Raji (cell line): ENCODE measurements around the gene UHRF2.

Source experiments
- POLR2A ChIP-seq: IDR thresholded peaks from 2 replicates; pipeline ENCODE4 v1.6.1; 2011; ENCODE audit warnings: low read depth, low read length, control low read depth; ENCODE audit not compliant: insufficient read depth

UHRF2 gene

GRCh38 chr9:6414247-6414641, 1.2 kb downstream of the UHRF2 start:
- TF ChIP-seq POLR2A, result no peak

- no peak for TF ChIP-seq POLR2A
Measured at GRCh38 chr9:6415266-6415665, 2.3 kb downstream of the UHRF2 start.

GRCh38 chr9:6417186-6417585, 4.2 kb downstream of the UHRF2 start:
- TF ChIP-seq POLR2A, result no peak

- TF ChIP-seq POLR2A, result no peak
Measured at GRCh38 chr9:6418764-6419163, 5.8 kb downstream of the UHRF2 start.

DNA sequence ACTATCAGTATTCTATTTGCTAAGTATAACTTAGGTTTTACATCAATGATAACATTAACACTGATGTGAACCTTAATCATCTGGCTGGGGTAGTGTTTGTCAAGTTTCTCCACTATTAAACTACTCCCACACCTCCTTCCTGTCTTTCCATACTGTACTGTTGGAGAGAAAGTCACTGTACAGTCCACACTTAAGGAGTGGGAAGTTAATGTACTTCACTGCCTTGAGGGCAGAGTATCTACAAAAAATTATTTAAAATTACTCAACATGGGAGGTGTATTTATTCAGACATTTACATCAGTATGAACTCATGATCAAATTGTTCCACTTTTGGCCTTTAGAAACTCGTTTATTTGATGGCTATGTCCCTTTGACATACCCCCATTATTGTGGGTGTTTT, 11.9 kb downstream of the UHRF2 start:
- no peak for TF ChIP-seq POLR2A

DNA sequence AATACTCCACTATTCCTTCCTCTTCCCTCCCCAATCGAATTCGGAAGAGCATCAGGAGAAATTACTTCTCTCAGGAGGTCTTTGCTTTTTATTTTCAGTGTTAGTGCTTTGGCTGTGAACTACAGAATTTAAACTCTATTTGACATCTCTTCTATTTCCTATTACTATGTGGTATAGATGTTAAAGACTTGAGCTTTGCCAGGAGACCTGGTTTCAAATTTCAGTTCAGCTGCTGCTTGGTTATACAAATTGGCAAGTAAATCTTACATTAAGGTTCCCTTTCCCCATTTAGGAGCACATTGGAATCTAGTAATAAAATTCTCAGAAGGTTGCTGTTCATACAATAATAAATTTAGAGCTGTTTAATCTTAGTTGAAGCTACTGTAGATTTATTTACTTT, 13.1 kb downstream of the UHRF2 start:
- TF ChIP-seq POLR2A, result no peak

GRCh38 chr9:6428940-6429889, 16.2 kb downstream of the UHRF2 start:
- TF ChIP-seq POLR2A, result no peak

GRCh38 chr9:6431038-6431437, 18.0 kb downstream of the UHRF2 start:
- TF ChIP-seq POLR2A, result no peak

DNA sequence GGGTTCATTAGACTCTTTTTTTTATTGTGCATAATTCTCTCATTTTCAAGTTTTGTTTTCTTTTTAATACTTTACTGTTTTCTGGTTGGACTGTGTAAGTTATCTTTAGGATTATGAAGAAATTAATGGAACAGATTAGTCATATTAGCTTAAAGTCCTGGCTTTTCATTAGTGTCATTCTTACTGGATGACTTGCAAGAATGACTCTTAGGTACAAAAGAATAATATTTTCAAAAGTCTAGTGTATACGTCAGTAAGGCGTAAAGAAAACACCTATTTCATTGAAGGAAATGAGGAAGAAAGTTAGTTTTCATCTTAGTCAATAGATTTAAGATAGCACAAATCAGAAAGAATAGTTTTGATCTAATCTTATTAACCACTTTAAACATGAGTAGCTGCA, 20.4 kb downstream of the UHRF2 start:
- no peak for TF ChIP-seq POLR2A

GRCh38 chr9:6439051-6439703, 26.2 kb downstream of the UHRF2 start:
- TF ChIP-seq POLR2A, result no peak

DNA sequence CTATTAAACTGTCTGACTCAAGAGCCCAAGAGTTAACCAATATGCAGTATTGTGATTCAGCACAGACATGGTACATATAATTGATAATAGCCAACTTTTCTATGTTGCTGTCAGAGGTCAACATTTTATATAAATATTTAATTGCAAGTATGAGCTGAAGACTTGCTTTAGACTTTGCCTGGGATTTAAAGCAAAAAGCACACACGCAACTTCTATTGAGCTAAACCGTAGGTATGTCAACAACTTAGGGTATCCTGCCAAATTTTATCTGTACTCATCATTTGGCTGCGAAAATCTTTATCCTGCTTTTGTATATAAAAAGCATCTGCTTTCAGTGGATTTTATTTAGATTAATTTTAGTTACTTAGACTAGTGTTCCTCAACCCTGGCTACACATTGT, 27.4 kb downstream of the UHRF2 start:
- TF ChIP-seq POLR2A, result no peak

GRCh38 chr9:6441269-6441668, 28.3 kb downstream of the UHRF2 start:
- TF ChIP-seq POLR2A, result no peak

DNA sequence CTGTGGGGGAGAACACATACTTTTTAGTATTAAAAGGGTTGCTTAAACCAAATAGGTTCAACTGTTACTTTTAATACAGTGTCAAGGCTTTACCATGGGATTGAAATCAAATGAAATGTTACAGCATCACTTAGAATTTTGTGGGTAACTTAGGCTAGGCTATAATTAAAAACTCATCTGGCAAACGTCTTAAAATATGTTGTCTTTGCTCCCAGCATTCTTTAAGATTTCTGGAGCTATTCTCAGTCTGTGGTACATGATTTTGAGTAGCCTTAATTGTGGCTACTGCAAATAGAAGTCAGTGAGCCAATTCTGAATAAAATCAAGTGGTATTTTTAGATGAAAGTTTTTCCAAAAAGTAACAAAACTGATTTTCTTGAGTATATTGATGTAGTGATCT, 30.7 kb downstream of the UHRF2 start:
- no peak for TF ChIP-seq POLR2A

- TF ChIP-seq POLR2A, result no peak
Measured at GRCh38 chr9:6444128-6444527, 31.1 kb downstream of the UHRF2 start.

DNA sequence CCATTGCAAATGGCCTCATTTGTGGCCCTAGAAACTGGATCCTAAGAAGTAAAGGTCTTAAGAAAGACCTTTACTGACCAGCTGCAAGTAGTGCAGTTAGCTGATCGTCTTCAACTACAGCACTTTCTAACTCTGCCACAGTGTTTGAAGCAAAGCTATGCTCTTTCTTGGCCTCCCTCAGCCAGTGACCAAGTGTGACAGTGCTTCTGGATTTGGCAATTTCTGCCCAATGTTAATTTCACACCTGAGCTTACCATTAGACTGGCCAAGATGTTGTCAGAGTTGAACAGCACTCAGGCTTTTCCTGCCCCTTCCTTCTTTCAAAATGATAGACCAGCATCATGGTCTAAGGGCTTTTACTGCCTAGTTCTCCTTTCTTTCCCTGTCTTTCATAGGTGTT, 36.1 kb downstream of the UHRF2 start:
- no peak for TF ChIP-seq POLR2A

DNA sequence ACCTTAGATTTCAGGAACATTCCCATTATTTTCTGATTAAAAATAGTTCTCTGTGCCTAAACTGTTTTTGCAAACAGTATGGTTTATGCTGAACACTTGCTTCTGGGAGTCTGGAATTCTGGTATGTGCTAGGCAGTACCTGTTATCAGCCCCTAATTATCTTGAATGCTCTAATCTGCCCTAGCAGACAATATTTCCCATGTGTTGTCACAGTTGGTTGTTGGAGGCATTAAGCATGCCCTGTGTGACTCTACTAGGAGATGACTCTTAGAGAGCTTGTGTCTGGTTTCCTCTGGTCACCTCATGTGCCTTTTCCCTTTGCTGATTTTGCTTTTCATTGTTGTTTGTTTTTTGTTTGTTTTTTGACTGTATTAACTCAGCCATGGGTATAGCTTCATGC, 36.6 kb downstream of the UHRF2 start:
- TF ChIP-seq POLR2A, result no peak

GRCh38 chr9:6450641-6451375, 37.8 kb downstream of the UHRF2 start:
- no peak for TF ChIP-seq POLR2A
